Activated CD4-positive, alpha-beta T cell treated with anti-CD3 and anti-CD28 coated beads for 36 hours (primary cell): ENCODE data around the gene MILR1. TPM values are rescaled to one million over a fixed set of nuclear protein-coding genes. Genes with fewer than 3 reads are reported as not detected.
"Not testable (repeated sequence)": the region's sequence is repeated elsewhere in the genome, so short reads cannot be mapped to it uniquely, and the experiment has no call there.

Source experiments
- ATAC-seq: fragments of 200-7000 bp; cut with Tn5 transposase; one replicate; pipeline ENCODE4 v1.10.0; 2021; ENCODE audit warnings: mild to moderate bottlenecking, moderate library complexity
- CTCF ChIA-PET: fragments of 350-600 bp; sonication (Branson Sonifier 250); formaldehyde crosslinking; loops from one replicate; lab custom pipeline; 2021; ENCODE audit warnings: antibody characterized with exemption; lab: Charles Lee
- POLR2A ChIA-PET: fragments of 350-600 bp; sonication (Branson Sonifier 250); formaldehyde crosslinking; loops from one replicate; lab custom pipeline; 2021; ENCODE audit warnings: antibody characterized with exemption, inconsistent platforms; lab: Charles Lee
- DNase-seq: peaks from one replicate; pipeline ENCODE4 v3.0.0-alpha.2; 2020
- H3K27ac Mint-ChIP-seq: one replicate; pipeline ENCODE4 v1.8.0; 2021; ENCODE audit warnings: mixed read lengths
- H3K27me3 Mint-ChIP-seq: one replicate; pipeline ENCODE4 v1.8.0; 2021; ENCODE audit warnings: mixed read lengths
- H3K36me3 Mint-ChIP-seq: one replicate; pipeline ENCODE4 v1.8.0; 2021; ENCODE audit warnings: low read depth, mixed read lengths
- H3K4me1 Mint-ChIP-seq: one replicate; pipeline ENCODE4 v1.8.0; 2021; ENCODE audit warnings: mixed read lengths
- H3K4me3 Mint-ChIP-seq: one replicate; pipeline ENCODE4 v1.8.0; 2021; ENCODE audit warnings: mild to moderate bottlenecking, moderate library complexity, mixed read lengths
- H3K9me3 Mint-ChIP-seq: one replicate; pipeline ENCODE4 v1.8.0; 2021; ENCODE audit warnings: low read depth, mixed read lengths
- intact Hi-C, 2 experiments: fragments of 100-400 bp; cut with DNase I in 1 of 2; cut with micrococcal nuclease in 1 of 2; formaldehyde crosslinking; loops; one replicate each; pipeline versions ENCODE4 v1.14.2 to v1.15.1; 2022 to 2024; cut with DNase I, micrococcal nuclease
- total RNA-seq, 2 experiments: library from RNA; stranded (reverse); gene quantifications; one replicate each; pipeline ENCODE4 v1.2.3, GENCODE V29; 2021

The MILR1 gene
- total RNA-seq, 2 experiments from 2014 or later, result 0.30 TPM; not detected in 1

GRCh38 chr17:64455993-64456885 is 7.3 kb downstream of the MILR1 start:
- CTCF ChIA-PET, result interaction anchor here (0.5 to 1.7 kb wide), 10 partner anchors 8 to 524 kb away, joined by 3 to 11 read pairs (median 3); no protein-coding TSS in a partner anchor
- no peaks in the 10 kb centered on the region for H3K27me3 Mint-ChIP-seq
- ATAC-seq (no peak), DNase-seq (no peak)
- H3K4me3 Mint-ChIP-seq, result no peak overlapping the region
- peaks cover 12% of the 10 kb centered on the region for H3K4me1 Mint-ChIP-seq
- no peaks in the 10 kb centered on the region for H3K36me3 Mint-ChIP-seq
- no peaks in the 10 kb centered on the region for H3K9me3 Mint-ChIP-seq
- H3K27ac Mint-ChIP-seq, result no peak overlapping the region
- POLR2A ChIA-PET, result interaction anchor here (0.5 to 0.6 kb wide), 2 partner anchors 42 to 256 kb away, joined by 3 read pairs; no protein-coding TSS in a partner anchor
- intact Hi-C loops, result no loop called here

GRCh38 chr17:64457156-64457555 is 8.2 kb downstream of the MILR1 start:
- H3K27me3 Mint-ChIP-seq, result no peaks in the 10 kb centered on the region
- ChIA-PET CTCF (interaction anchor here (0.5 to 1.7 kb wide), 8 partner anchors 29 to 488 kb away, joined by 3 to 11 read pairs (median 3); no protein-coding TSS in a partner anchor), POLR2A (no interaction called here)
- H3K4me1 Mint-ChIP-seq, result peaks cover 12% of the 10 kb centered on the region
- ATAC-seq (no peak), DNase-seq (no peak)
- H3K27ac Mint-ChIP-seq, result peak overlapping the region; percentile 47
- H3K36me3 Mint-ChIP-seq, result no peaks in the 10 kb centered on the region
- no peaks in the 10 kb centered on the region for H3K9me3 Mint-ChIP-seq
- H3K4me3 Mint-ChIP-seq, result no peak overlapping the region
- intact Hi-C loops, result no loop called here

- Mint-ChIP-seq H3K27me3 (no peaks in the 10 kb centered on the region), H3K4me1 (peaks cover 12% of the 10 kb centered on the region), H3K27ac (no peak overlapping the region), H3K36me3 (no peaks in the 10 kb centered on the region), H3K9me3 (no peaks in the 10 kb centered on the region), H3K4me3 (no peak overlapping the region)
- POLR2A ChIA-PET, result no interaction called here
- CTCF ChIA-PET, result interaction anchor here (1.3 kb wide), 1 partner anchor 37 kb away, joined by 5 read pairs; no protein-coding TSS in a partner anchor
- DNase-seq, result no peak
- no peak for ATAC-seq
- intact Hi-C loops, result no loop called here
Measured at GRCh38 chr17:64458756-64459155, 9.8 kb downstream of the MILR1 start.

GRCh38 chr17:64459284-64459747 is 10.4 kb downstream of the MILR1 start:
- Mint-ChIP-seq H3K9me3 (no peaks in the 10 kb centered on the region), H3K27ac (no peak overlapping the region), H3K4me1 (peaks cover 12% of the 10 kb centered on the region), H3K27me3 (no peaks in the 10 kb centered on the region), H3K4me3 (no peak overlapping the region), H3K36me3 (no peaks in the 10 kb centered on the region)
- ChIA-PET POLR2A (no interaction called here), CTCF (interaction anchor here (1.3 kb wide), 1 partner anchor 38 kb away, joined by 5 read pairs; no protein-coding TSS in a partner anchor)
- intact Hi-C loops, result no loop called here
- ATAC-seq, result peak; percentile 75
- peak; percentile 21 for DNase-seq

GRCh38 chr17:64459818-64460217 is 10.9 kb downstream of the MILR1 start:
- intact Hi-C loops, H3K27me3 Mint-ChIP-seq, DNase-seq, CTCF ChIA-PET, H3K27ac Mint-ChIP-seq, H3K4me3 Mint-ChIP-seq, POLR2A ChIA-PET, H3K9me3 Mint-ChIP-seq, ATAC-seq, H3K36me3 Mint-ChIP-seq: not testable (repeated sequence)
- H3K4me1 Mint-ChIP-seq, result peaks cover 12% of the 10 kb centered on the region

GRCh38 chr17:64460955-64461354 is 12.0 kb downstream of the MILR1 start:
- Mint-ChIP-seq H3K9me3 (no peaks in the 10 kb centered on the region), H3K27ac (no peak overlapping the region), H3K36me3 (no peaks in the 10 kb centered on the region), H3K4me3 (no peak overlapping the region), H3K4me1 (peaks cover 9% of the 10 kb centered on the region), H3K27me3 (no peaks in the 10 kb centered on the region)
- DNase-seq (no peak), ATAC-seq (no peak)
- POLR2A ChIA-PET, result no interaction called here
- intact Hi-C loops, result no loop called here
- CTCF ChIA-PET, result interaction anchor here (0.6 to 1.2 kb wide), 2 partner anchors 32 to 41 kb away, joined by 3 read pairs; no protein-coding TSS in a partner anchor

GRCh38 chr17:64461788-64462187 is 12.9 kb downstream of the MILR1 start:
- Mint-ChIP-seq H3K27ac (no peak overlapping the region), H3K9me3 (no peaks in the 10 kb centered on the region), H3K4me1 (peaks cover 3% of the 10 kb centered on the region), H3K27me3 (no peaks in the 10 kb centered on the region), H3K4me3 (no peak overlapping the region), H3K36me3 (no peaks in the 10 kb centered on the region)
- no peak for DNase-seq
- intact Hi-C loops, result no loop called here
- CTCF ChIA-PET, result interaction anchor here (0.6 to 1.2 kb wide), 2 partner anchors 31 to 42 kb away, joined by 3 read pairs; no protein-coding TSS in a partner anchor
- POLR2A ChIA-PET, result no interaction called here
- no peak for ATAC-seq

GRCh38 chr17:64466019-64466735 is 17.3 kb downstream of the MILR1 start:
- CTCF ChIA-PET, result interaction anchor here (1.2 to 1.3 kb wide), 2 partner anchors 11 to 46 kb away, joined by 4 read pairs; no protein-coding TSS in a partner anchor

GRCh38 chr17:64466834-64467233 is 17.9 kb downstream of the MILR1 start:
- H3K27ac Mint-ChIP-seq, H3K4me3 Mint-ChIP-seq, H3K27me3 Mint-ChIP-seq, H3K4me1 Mint-ChIP-seq, H3K36me3 Mint-ChIP-seq, DNase-seq, intact Hi-C loops, H3K9me3 Mint-ChIP-seq, ATAC-seq: not testable (repeated sequence)
- CTCF ChIA-PET, result interaction anchor here (0.6 to 1.3 kb wide), 3 partner anchors 10 to 72 kb away, joined by 3 to 4 read pairs (median 4); no protein-coding TSS in a partner anchor
- POLR2A ChIA-PET, result interaction anchor here (0.5 to 0.7 kb wide), 3 partner anchors 60 to 122 kb away, joined by 3 read pairs; no protein-coding TSS in a partner anchor

More at GRCh38 chr17:64466019-64466735, 17.3 kb downstream of the MILR1 start:
- no peaks in the 10 kb centered on the region for H3K9me3 Mint-ChIP-seq
- no peaks in the 10 kb centered on the region for H3K4me1 Mint-ChIP-seq
- no peak overlapping the region for H3K27ac Mint-ChIP-seq
- DNase-seq (no peak), ATAC-seq (no peak)
- H3K36me3 Mint-ChIP-seq, result no peaks in the 10 kb centered on the region
- intact Hi-C loops, result no loop called here
- POLR2A ChIA-PET, result interaction anchor here (0.5 kb wide), 1 partner anchor 122 kb away, joined by 3 read pairs; no protein-coding TSS in a partner anchor
- H3K4me3 Mint-ChIP-seq, result no peak overlapping the region
- H3K27me3 Mint-ChIP-seq, result no peaks in the 10 kb centered on the region

GRCh38 chr17:64470625-64471024 is 21.7 kb downstream of the MILR1 start:
- POLR2A ChIA-PET, result interaction anchor here (0.5 kb wide), 1 partner anchor 16 kb away, joined by 6 read pairs; no protein-coding TSS in a partner anchor

GRCh38 chr17:64471440-64471839 is 22.5 kb downstream of the MILR1 start:
- H3K27ac Mint-ChIP-seq, result no peak overlapping the region
- H3K4me1 Mint-ChIP-seq, result no peaks in the 10 kb centered on the region
- ChIA-PET POLR2A (interaction anchor here (0.5 kb wide), 1 partner anchor 16 kb away, joined by 6 read pairs; no protein-coding TSS in a partner anchor), CTCF (interaction anchor here (1.5 kb wide), 1 partner anchor 50 kb away, joined by 3 read pairs; no protein-coding TSS in a partner anchor)
- intact Hi-C loops, result no loop called here
- H3K9me3 Mint-ChIP-seq, result no peaks in the 10 kb centered on the region
- H3K27me3 Mint-ChIP-seq, result no peaks in the 10 kb centered on the region
- no peaks in the 10 kb centered on the region for H3K36me3 Mint-ChIP-seq
- no peak for DNase-seq
- no peak overlapping the region for H3K4me3 Mint-ChIP-seq
- ATAC-seq, result no peak

More at GRCh38 chr17:64470625-64471024, 21.7 kb downstream of the MILR1 start:
- Mint-ChIP-seq H3K27me3 (no peaks in the 10 kb centered on the region), H3K4me1 (no peaks in the 10 kb centered on the region), H3K9me3 (no peaks in the 10 kb centered on the region), H3K27ac (no peak overlapping the region), H3K36me3 (no peaks in the 10 kb centered on the region), H3K4me3 (no peak overlapping the region)
- ATAC-seq, result no peak
- intact Hi-C loops, result no loop called here
- CTCF ChIA-PET, result no interaction called here
- no peak for DNase-seq
